GM12874 (cell line): Measurements from ENCODE around the gene ARPC5L.
A peak's percentile ranks its signal among the peaks of the same experiment; 100 is the strongest.

Source experiments
- TF ChIP-seq, protein P1 (sequence below): IDR thresholded peaks from 2 replicates; pipeline ENCODE4 v1.5.1; 2011; ENCODE audit warnings: low read depth, mild to moderate bottlenecking, control low read depth, low read length, moderate library complexity; ENCODE audit not compliant: insufficient read depth

ARPC5L gene

GRCh38 chr9:124849801-124850200 is 12.1 kb upstream of the ARPC5L start:
- TF ChIP-seq, protein P1, sequence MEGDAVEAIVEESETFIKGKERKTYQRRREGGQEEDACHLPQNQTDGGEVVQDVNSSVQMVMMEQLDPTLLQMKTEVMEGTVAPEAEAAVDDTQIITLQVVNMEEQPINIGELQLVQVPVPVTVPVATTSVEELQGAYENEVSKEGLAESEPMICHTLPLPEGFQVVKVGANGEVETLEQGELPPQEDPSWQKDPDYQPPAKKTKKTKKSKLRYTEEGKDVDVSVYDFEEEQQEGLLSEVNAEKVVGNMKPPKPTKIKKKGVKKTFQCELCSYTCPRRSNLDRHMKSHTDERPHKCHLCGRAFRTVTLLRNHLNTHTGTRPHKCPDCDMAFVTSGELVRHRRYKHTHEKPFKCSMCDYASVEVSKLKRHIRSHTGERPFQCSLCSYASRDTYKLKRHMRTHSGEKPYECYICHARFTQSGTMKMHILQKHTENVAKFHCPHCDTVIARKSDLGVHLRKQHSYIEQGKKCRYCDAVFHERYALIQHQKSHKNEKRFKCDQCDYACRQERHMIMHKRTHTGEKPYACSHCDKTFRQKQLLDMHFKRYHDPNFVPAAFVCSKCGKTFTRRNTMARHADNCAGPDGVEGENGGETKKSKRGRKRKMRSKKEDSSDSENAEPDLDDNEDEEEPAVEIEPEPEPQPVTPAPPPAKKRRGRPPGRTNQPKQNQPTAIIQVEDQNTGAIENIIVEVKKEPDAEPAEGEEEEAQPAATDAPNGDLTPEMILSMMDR, result no peak

- TF ChIP-seq, protein P1, result no peak
Measured at GRCh38 chr9:124852121-124852828, 9.7 kb upstream of the ARPC5L start.

- TF ChIP-seq, protein P1, result peak; percentile 96
Measured at GRCh38 chr9:124852829-124853531, 8.9 kb upstream of the ARPC5L start, which contains the start of gene WDR38. TSS of gene WDR38 (plus strand) at chr9:124853460. CDS start at chr9:124853532, 72 bp downstream.

- TF ChIP-seq, protein P1, result no peak
Measured at GRCh38 chr9:124853605-124854143, 8.3 kb upstream of the ARPC5L start.

DNA sequence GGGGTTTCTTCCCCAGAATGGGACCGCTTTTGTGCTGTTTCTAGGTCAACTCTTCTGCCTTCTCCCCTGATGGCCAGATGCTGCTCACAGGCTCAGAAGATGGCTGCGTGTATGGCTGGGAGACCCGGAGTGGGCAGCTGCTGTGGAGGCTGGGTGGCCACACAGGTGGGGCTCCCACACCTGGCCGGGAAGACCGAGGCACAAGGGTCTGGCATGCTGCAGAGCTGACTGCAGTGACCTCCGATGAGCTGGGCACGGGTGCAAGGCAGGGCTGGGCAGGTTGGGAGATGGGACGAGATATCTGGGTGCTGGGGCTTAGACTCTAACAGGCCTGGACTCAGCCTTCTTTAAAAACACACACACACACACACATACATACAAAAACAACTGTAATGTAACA is 7.8 kb upstream of the ARPC5L start:
- TF ChIP-seq, protein P1, result no peak

DNA sequence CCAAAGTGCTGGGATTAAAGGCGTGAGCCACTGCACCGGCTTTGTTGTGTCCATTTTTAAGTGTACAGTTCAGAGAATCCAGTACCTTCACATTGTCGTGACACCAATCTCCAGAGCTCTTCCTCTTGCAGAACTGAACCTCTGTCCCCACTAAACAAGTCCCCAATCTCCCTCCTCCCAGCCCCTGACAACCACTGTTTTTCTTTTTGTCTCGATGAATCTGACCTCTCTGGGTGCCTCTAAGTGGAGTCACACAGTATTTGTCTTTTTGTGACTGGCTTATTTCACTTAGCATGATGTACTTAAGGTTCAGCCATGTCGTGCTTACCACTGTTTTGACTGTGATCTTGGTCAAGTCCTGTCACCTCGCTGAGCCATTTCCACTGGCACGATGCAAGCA is 7.1 kb upstream of the ARPC5L start:
- TF ChIP-seq, protein P1, result no peak

DNA sequence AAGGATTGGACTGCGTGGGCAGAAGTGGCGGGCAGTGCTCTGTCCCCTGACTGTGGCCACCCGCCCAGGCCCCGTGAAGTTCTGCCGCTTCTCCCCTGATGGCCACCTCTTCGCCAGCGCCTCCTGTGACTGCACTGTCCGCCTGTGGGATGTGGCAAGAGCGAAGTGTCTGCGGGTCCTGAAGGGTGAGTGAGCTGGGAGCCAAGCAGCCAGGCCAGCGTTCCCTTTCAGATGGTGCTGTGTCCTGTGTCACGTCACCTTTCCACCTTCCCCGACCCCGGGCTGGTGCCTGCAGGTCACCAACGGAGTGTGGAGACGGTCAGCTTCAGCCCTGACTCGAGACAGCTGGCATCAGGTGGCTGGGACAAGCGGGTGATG is 6.4 kb upstream of the ARPC5L start:
- TF ChIP-seq, protein P1, result no peak
